T-helper 2 cell treated with Interferon-gamma antibody and Interleukin-4, amounts not matched to agents 5 μg/mL and 100 μg/mL, for 36 hours (primary cell): ENCODE results near the gene C1orf226.

Experiments used
- DNase-seq: peaks from one replicate; pipeline ENCODE4 v3.0.0; 2021; ENCODE audit warnings: low spot score
- H3K27ac Mint-ChIP-seq: one replicate; pipeline ENCODE4 v1.8.0; 2021; ENCODE audit warnings: mild to moderate bottlenecking, mixed read lengths
- H3K27me3 Mint-ChIP-seq: one replicate; pipeline ENCODE4 v1.8.0; 2021; ENCODE audit warnings: low read depth, mixed read lengths
- H3K36me3 Mint-ChIP-seq: one replicate; pipeline ENCODE4 v1.8.0; 2021; ENCODE audit warnings: low read depth, mixed read lengths
- H3K4me1 Mint-ChIP-seq: one replicate; pipeline ENCODE4 v1.8.0; 2021; ENCODE audit warnings: low read depth, mixed read lengths
- H3K4me3 Mint-ChIP-seq: one replicate; pipeline ENCODE4 v1.8.0; 2022; ENCODE audit warnings: mild to moderate bottlenecking, moderate library complexity, mixed read lengths
- H3K9me3 Mint-ChIP-seq: one replicate; pipeline ENCODE4 v1.8.0; 2021; ENCODE audit warnings: mixed read lengths

The C1orf226 gene

GRCh38 chr1:162370161-162370560 lies 11.4 kb upstream of the C1orf226 start:
- no peaks in the 10 kb centered on the region for H3K27me3 Mint-ChIP-seq
- no peak overlapping the region for H3K4me3 Mint-ChIP-seq
- H3K36me3 Mint-ChIP-seq: no peaks in the 10 kb centered on the region
- no peaks in the 10 kb centered on the region for H3K9me3 Mint-ChIP-seq
- no peak overlapping the region for H3K27ac Mint-ChIP-seq
- no peak for DNase-seq
- no peaks in the 10 kb centered on the region for H3K4me1 Mint-ChIP-seq

GRCh38 chr1:162370721-162371120 lies 10.8 kb upstream of the C1orf226 start:
- Mint-ChIP-seq H3K4me3 (no peak overlapping the region), H3K27ac (no peak overlapping the region), H3K36me3 (no peaks in the 10 kb centered on the region)

GRCh38 chr1:162371611-162372010 lies 9.9 kb upstream of the C1orf226 start:
- H3K4me3 Mint-ChIP-seq: no peak overlapping the region
- H3K27me3 Mint-ChIP-seq: peaks cover 2% of the 10 kb centered on the region
- no peaks in the 10 kb centered on the region for H3K9me3 Mint-ChIP-seq
- H3K27ac Mint-ChIP-seq: no peak overlapping the region
- H3K36me3 Mint-ChIP-seq: no peaks in the 10 kb centered on the region
- H3K4me1 Mint-ChIP-seq: no peaks in the 10 kb centered on the region
- DNase-seq: no peak

More at GRCh38 chr1:162370721-162371120, 10.8 kb upstream of the C1orf226 start:
- Mint-ChIP-seq H3K9me3 (no peaks in the 10 kb centered on the region), H3K4me1 (no peaks in the 10 kb centered on the region), H3K27me3 (no peaks in the 10 kb centered on the region)
- no peak for DNase-seq

GRCh38 chr1:162372159-162373071 lies 9.1 kb upstream of the C1orf226 start:
- peaks cover 2% of the 10 kb centered on the region for H3K27me3 Mint-ChIP-seq
- H3K4me1 Mint-ChIP-seq: no peaks in the 10 kb centered on the region
- H3K27ac Mint-ChIP-seq: no peak overlapping the region
- H3K9me3 Mint-ChIP-seq: no peaks in the 10 kb centered on the region
- DNase-seq: no peak
- H3K36me3 Mint-ChIP-seq: no peaks in the 10 kb centered on the region
- no peak overlapping the region for H3K4me3 Mint-ChIP-seq

- Mint-ChIP-seq H3K27ac (no peak overlapping the region), H3K4me3 (no peak overlapping the region), H3K4me1 (no peaks in the 10 kb centered on the region), H3K9me3 (no peaks in the 10 kb centered on the region), H3K36me3 (no peaks in the 10 kb centered on the region), H3K27me3 (peaks cover 2% of the 10 kb centered on the region)
- DNase-seq: no peak
Measured at GRCh38 chr1:162373072-162373427, 8.5 kb upstream of the C1orf226 start.

GRCh38 chr1:162373541-162374260 lies 7.8 kb upstream of the C1orf226 start:
- H3K4me1 Mint-ChIP-seq: no peaks in the 10 kb centered on the region
- no peak overlapping the region for H3K4me3 Mint-ChIP-seq
- no peak for DNase-seq
- no peaks in the 10 kb centered on the region for H3K9me3 Mint-ChIP-seq
- no peaks in the 10 kb centered on the region for H3K36me3 Mint-ChIP-seq
- peaks cover 2% of the 10 kb centered on the region for H3K27me3 Mint-ChIP-seq
- no peak overlapping the region for H3K27ac Mint-ChIP-seq

- no peaks in the 10 kb centered on the region for H3K4me1 Mint-ChIP-seq
Measured at GRCh38 chr1:162374406-162374805, 7.1 kb upstream of the C1orf226 start.

DNA sequence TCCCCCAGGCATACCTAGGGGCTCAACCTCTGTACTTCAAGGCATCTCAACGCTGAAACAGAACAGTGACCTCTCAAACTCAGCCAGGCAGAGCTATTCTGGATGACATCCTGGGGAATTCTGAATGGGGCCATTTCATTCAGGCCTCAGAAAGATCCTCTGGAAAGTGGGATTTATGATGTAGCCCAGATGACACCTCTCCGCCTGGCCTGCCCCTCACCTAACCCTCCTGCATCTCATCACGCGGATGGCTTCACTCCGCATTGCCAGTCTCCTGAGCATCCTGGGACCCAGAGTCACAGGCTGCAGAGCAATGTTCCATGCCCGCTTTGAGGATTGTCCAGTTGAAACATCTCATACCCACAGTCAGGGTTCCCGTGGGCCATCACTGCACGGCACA lies 6.1 kb upstream of the C1orf226 start:
- no peaks in the 10 kb centered on the region for H3K4me1 Mint-ChIP-seq
- H3K36me3 Mint-ChIP-seq: no peaks in the 10 kb centered on the region
- peaks cover 2% of the 10 kb centered on the region for H3K27me3 Mint-ChIP-seq
- no peak for DNase-seq
- H3K4me3 Mint-ChIP-seq: no peak overlapping the region
- H3K9me3 Mint-ChIP-seq: no peaks in the 10 kb centered on the region
- no peak overlapping the region for H3K27ac Mint-ChIP-seq

More at GRCh38 chr1:162374406-162374805, 7.1 kb upstream of the C1orf226 start:
- Mint-ChIP-seq H3K4me3 (no peak overlapping the region), H3K36me3 (no peaks in the 10 kb centered on the region), H3K27ac (no peak overlapping the region), H3K9me3 (no peaks in the 10 kb centered on the region), H3K27me3 (peaks cover 2% of the 10 kb centered on the region)
- DNase-seq: no peak

DNA sequence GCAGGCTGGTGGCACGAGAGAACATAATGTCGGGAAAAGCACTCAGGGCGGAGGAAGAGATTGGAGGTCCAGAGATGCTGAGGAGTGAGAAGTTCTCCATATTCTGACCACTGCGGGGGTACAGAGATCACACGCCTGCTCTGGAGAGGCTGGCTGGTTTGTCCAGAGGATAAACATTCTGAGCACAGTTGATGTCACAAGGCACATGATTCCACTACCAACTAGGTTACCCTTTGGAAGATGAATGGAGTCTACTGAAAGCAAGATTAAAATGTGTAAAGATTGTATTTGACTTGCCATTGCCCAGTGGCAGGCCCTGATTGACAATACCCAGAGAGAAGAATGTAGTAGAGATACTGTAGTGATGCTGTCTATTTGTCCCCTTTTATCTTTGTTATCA lies 4.8 kb upstream of the C1orf226 start, which contains the start of gene SPATA46:
TSS of gene SPATA46 (minus strand) at position 164 of the 400 bp plus-strand sequence. CDS start at position 100, 64 bp downstream.
- H3K4me3 Mint-ChIP-seq: no peak within 1 kb of the TSS
- DNase-seq: no peak
- H3K27ac Mint-ChIP-seq: no peak within 1 kb of the TSS
- no peaks in the 10 kb centered on the region for H3K36me3 Mint-ChIP-seq
- H3K4me1 Mint-ChIP-seq: no peaks in the 10 kb centered on the region
- no peaks in the 10 kb centered on the region for H3K9me3 Mint-ChIP-seq
- peaks cover 2% of the 10 kb centered on the region for H3K27me3 Mint-ChIP-seq

GRCh38 chr1:162380061-162380846 lies 1.3 kb upstream of the C1orf226 start:
- H3K4me3 Mint-ChIP-seq: no peak overlapping the region
- no peak for DNase-seq
- no peak overlapping the region for H3K27ac Mint-ChIP-seq
- no peaks in the 10 kb centered on the region for H3K9me3 Mint-ChIP-seq
- peaks cover 2% of the 10 kb centered on the region for H3K27me3 Mint-ChIP-seq
- no peaks in the 10 kb centered on the region for H3K4me1 Mint-ChIP-seq
- no peaks in the 10 kb centered on the region for H3K36me3 Mint-ChIP-seq

- Mint-ChIP-seq H3K9me3 (no peaks in the 10 kb centered on the region), H3K27me3 (no peaks in the 10 kb centered on the region), H3K27ac (no peak overlapping the region), H3K4me1 (no peaks in the 10 kb centered on the region), H3K4me3 (no peak overlapping the region), H3K36me3 (no peaks in the 10 kb centered on the region)
- no peak for DNase-seq
Measured at GRCh38 chr1:162381941-162382750, 618 bp downstream of the C1orf226 start.

DNA sequence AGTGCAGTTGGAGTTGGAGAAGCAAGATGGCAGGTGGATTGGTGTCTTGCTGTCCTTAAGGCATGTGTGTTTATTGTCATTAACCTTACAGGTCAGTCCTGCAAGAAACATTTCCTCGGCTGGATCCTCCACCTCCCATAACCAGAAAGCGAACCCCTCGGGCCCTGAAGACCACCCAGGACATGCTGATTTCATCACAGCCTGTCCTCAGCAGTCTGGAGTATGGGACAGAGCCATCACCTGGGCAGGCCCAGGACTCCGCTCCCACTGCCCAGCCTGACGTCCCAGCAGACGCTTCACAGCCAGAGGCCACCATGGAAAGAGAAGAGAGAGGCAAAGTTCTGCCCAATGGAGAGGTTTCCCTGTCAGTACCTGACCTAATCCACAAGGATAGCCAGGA lies 1.6 kb downstream of the C1orf226 start:
- Mint-ChIP-seq H3K4me1 (no peaks in the 10 kb centered on the region), H3K9me3 (no peaks in the 10 kb centered on the region), H3K4me3 (no peak overlapping the region), H3K27ac (no peak overlapping the region), H3K36me3 (no peaks in the 10 kb centered on the region), H3K27me3 (no peaks in the 10 kb centered on the region)
- DNase-seq: no peak

- Mint-ChIP-seq H3K27me3 (no peaks in the 10 kb centered on the region), H3K27ac (no peak overlapping the region), H3K4me1 (no peaks in the 10 kb centered on the region), H3K9me3 (no peaks in the 10 kb centered on the region), H3K4me3 (no peak overlapping the region), H3K36me3 (no peaks in the 10 kb centered on the region)
- DNase-seq: no peak
Measured at GRCh38 chr1:162383516-162383915, 2.0 kb downstream of the C1orf226 start.
